Stimulated activated CD8-positive, alpha-beta memory T cell treated with anti-CD3 and anti-CD28 coated beads, Interleukin-12 subunit alpha, Interleukin-12 subunit beta, amount 100 ng/mL, for 24 hours (primary cell): Measurements from ENCODE around the gene MACROH2A1.

Experiments
- DNase-seq: peaks from one replicate; pipeline ENCODE4 v3.0.0-alpha.2; 2020; ENCODE audit errors: extremely low read depth

Gene MACROH2A1

DNA sequence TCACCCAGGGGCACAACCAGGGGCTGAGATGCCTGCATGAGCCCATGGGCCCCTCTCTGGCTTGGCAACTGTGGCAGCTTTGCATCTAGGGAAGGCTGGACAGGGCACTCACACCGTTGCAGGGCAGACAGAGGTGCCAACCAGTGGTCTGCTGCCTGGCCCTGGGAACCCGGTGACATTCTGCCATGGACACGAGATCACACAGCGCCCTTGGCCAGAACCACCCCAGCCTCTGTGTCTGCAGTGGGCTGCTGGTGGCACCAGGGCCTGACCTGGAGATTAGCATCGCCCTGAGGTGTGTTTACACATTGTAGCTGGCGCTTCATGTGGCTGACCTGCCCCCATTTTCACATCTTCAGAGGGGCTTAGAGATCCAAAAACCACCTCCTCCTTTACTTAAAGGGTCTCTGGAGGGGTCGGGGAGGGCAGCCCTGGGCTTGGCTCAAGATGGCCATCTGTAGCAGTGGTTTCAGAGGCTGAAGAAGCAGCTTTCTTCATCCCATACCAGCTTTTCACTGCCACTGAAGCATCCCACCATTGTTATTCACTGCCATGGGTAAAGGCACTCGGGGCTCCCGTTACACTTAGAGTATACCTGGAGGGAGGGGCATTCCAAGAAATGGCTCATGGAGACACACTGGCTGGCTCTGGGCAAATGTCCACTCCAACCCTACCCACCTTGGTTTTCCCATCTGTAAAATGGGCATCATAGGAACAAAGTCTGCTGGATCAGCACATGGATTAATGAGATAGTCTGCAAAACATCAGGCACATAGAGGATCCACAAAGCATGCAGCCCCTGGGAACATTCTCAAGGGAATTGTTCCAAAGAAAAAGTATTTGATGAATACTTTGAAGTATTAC, 36.7 kb upstream of the MACROH2A1 start:
- DNase-seq: no peak

DNA sequence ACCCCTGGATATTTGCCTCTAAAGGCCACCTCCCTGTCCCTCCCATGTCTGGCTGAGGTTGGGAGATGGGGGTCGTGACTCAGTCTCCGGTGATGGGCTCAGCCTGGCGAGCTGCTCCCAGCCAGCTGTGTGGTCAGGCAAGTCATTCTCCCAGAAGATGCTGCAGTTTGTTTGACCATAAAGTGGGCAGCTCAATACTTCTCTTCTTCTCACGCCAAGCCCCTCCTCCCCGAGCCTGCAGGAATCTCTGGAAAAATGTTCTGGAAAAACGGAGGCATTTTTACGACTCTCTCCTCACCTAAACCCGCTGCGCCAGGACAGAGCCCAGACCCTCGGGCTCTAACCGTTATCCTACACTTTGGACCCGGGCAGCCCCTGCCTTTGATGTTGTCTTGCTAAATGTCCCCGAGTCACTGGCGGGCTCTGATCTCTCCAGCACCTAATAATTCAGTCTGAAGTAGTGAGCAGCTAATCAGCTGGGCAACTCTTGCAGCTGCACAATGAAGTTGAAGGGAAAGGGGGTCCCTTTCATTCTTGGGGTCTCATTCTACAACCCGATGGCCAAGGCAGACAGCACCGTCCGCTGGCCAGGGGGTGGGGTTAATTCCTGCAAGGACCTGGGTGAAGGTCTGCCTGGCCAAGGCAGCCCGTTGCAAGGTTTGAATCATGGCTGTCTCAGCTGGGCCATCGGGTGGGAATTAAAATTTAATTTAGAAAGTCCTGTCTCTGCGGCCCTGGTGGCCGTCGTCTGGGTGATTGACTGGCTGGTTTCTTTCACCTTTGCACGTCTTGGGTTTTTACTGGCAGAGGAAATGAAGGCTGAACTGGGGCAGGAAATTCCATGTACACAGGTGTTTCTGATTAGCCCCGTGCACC, 35.8 kb upstream of the MACROH2A1 start:
- DNase-seq: no peak

DNA sequence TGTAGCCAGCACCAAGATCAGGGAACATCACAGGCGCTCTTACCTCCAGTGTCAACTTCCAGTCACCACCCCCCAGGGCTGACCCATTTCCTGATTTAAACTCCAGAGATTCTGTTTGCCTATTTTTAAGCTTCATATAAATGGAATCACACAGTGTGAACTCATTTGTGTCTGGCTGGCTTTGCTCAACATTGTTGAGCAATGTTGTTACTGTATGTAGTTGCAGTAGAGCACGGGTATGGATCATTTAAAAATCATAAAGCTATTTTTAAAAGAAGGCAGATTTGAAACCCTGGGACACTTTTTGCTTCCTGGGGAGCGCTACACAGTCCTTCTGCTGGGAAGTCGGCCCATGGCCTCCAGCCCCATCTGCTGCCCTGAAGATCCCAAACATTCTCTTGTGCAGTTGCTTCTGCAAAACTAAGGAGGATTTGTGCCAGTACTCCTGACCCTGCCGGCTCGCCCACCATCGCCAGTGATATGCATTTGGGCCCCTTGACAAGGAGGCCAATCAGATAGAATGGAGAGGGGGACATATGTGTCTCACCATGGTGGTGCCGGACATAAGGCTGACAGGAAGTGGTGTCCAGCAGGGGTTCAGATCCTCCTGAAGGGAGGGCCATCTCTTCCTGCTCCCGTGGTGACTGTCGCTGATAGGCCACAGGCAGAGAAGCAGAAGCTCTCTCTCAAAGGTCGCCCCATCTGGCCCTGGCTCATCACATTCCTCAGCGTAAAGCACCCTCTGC, 34.8 kb upstream of the MACROH2A1 start:
- no peak for DNase-seq

DNA sequence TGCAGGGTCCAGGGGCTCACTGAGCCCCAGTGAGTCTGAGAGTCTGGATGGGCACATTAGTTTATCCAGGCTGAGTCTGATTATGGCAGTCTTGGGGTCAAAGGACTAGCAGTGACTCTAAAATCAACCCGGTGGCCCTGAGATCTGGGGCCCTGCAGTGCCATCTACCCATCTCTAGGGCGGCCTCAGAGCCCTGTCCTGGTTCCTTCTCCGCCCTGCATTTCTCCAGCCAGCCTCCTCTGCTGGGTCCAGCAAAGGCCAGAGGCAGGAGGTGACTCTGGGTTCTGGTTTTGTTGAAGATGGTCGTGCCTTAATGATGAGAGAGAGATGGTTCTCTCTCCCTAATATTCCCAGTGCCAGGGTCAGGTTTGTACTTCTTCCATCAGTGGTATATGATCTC, 33.1 kb upstream of the MACROH2A1 start:
- DNase-seq: no peak

DNA sequence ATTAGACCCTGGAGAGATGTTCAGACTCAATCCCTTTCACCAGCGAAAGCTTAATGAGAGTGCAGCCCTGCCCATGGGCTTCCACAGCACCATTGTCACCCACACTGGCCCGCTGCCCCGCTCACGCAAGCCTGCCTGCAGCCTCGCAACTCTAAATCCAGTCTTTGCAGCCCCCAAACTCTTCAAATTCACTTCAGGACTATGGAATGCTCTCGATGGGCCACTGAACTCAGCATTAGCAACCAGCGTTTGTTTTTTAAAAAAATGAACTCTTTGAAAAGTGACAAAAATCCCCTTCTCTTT, 31.1 kb upstream of the MACROH2A1 start:
- DNase-seq: no peak

DNA sequence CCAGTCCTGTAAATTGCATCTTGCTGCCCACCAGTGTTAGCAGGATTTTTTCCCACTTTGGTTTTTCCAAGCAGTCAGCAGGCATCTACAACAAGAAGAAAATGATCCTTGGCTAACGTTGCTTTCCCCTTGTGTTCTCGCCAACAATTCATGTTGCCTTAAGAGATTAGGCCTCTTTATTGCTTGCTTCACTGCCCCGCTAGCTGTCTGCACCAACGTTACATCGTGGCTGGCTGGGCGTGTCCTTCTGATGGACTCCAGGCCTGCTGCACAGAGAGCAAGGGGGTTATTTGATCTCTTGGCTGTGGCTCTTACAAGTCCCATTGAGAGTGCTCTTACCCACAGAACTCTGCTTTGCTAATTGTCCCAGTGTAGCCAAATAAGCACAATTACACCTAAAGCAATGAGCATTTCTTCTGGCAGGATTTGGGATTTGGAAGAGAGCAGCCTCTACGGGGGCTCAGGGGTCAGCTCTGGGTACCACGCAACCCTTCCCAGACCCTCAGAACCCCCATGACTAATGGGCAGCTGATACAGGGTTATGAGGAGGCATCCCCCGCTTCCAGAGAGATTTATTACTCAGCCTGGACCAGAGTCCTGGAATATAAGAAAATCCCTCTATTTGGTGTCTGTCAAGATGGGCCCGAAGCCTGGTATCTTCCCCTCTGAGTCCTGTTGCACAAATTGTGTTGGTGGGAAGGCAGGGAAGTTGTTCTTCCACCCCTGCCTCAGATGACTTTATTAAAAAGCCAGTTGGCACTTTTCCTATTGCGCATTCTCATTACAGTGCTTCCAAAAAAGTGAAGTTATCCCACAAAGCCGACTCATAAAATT, 30.5 kb upstream of the MACROH2A1 start:
- DNase-seq: no peak

DNA sequence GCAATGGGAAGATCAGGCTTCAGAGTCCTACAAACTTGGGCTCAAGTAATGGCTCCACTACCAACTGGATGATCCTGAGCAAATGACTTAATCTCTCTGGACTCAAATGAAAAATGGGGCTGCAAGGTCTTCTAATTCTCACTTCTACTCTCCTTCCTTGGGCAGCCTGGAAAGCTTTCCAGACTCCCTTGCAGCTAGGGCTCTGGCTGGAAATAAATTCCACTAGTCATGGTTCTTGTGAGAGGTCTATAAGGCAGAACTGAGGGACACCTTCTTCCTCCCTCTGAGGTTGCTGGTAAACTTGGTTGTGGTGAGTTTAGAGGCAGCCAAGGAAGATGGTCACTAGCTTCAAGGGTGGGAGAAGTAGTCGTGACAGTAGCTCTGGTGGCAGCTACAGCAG, 29.6 kb upstream of the MACROH2A1 start:
- no peak for DNase-seq

DNA sequence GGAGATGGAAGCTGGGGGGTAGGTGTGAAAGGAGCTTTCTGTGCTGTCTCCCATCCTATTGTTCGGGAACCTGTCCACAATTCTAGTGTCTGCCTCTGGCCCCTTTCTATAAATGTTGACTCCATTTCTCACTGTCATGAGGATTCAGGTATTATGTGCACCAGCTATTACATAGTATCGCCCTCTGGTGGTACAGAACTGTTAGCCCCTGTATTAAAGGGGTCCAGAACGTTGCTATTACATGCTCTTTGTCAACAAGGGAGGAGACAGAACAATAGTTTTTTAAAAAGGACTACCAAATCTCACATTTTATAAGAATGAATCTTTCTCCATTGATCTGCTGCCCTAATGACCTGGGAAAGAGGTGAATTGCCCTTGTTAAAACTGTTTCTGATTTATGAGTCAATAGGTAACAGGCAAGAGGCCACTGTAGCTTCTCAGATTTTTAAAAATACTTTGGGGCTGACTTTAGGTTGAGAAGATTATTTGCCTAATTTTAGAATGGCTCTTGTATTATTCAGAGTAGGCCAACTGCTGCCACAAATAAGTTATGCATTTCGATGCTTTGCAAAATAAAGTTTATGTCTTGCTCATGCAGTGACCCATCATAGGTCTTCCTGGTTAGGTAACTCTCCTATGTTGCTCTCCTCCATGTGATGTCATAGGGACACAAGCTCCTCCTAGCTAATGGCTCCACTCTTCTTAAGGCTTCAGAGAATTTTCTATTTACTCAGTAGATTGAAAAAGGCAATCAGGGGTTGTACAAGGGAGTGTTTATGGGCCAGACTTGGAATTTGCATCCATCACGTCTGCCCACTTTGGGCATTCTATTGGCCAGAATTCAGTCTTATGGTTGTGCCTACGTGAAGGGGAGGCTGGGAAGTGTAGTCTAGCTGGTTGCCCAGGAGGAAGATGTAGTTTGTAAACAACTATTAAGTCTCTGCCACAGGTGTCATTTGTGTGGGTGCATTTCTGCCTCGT, 27.4 kb upstream of the MACROH2A1 start:
- no peak for DNase-seq

DNA sequence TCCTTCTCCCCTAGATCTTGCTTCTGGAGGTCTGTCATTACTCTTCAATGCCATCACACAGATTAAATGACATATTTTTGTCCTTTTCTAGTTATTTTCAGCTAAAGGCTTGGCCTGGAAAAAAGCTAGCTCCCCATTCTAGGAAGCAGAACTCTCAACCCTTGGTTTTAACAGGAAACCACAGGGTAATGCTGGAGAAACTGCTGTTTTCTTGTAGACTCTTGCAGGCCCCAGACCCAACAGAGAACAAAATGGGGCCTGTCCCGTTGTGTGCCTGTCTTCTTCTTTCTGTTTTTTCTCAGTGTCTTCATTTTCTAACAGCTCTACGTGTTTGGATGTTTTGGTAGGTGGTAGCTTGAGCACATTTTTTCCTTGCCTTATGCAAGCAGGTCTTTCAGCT, 26.6 kb upstream of the MACROH2A1 start:
- no peak for DNase-seq

DNA sequence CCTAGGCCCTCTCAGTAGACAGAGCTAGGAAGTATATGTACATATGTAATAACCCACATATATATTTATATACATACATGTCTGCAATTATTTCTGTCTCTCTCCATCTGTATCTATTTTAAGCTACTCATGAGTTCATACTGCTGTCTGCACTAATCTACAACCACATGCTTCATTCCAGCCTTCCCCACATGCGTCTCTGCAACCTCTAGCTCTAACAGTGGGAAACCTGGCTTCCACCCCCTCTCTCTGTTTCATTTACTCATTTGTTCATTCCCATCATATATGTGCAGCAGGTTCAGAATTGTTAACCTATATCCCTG, 24.8 kb upstream of the MACROH2A1 start:
- DNase-seq: no peak

DNA sequence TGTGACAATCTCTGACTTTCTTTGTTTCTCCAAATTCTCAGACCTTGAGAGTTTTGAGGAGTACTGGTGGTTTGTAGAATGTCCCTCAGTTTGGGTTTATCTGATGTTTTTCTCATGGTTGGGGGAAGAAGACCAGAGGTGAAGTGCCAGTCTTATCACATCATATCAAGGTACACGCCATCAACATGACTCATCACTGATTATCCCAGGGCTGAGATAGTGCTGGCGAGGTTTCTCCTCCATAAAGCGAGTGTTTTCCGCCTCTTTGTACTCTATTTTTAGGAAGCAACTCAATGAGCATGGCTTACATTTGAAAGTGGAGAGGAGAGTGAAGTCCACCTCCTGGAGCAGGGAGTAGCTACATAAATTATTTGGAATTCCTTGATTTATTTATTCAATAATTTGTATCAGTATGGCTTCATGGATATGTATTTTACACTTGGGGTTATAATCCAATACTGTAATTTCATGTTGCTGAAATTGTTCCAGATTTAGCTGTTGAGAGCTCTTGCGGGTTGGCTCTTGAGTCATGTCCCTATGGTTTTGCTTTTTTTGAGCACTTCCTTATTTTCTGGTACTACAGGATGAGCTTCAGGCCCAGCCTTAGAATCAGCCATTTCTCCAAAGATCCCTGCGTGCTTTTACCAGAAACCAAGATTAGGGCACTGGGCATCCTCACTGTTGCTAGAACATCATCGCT, 24.3 kb upstream of the MACROH2A1 start:
- no peak for DNase-seq

DNA sequence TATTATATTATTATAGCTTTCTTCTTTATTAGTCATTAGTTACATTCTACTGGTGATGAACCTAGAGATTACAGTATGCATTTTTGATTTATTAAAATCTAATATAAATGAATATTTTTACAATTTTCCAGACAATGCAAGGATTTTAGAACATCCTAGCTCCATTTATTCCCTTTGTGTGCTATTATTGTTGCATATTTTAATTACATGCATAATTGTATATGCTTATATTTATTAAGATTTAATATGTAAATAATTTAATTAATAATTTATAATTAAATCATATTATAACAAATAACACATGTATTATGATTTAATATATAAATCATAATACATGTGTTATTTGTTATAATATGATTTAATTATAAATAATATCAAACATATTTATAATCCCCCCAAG, 23.4 kb upstream of the MACROH2A1 start:
- no peak for DNase-seq

DNA sequence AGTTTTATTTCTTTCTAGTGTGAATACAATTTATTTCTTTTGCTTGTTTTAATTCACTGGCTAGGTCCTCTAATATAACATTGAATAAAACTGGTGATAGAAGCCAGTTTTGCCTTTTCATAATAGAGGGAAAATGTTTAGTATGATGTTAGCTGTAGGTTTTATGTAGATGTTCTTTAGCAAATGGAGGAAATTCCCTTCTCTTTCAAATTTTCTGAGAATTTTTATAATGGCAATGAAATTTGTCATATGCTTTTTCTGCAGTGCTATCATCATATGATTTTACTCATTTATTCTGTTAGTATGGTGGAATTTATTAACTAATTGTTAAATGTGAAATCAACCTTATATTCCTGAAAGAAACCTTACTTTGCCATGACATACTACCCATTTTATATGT, 18.1 kb upstream of the MACROH2A1 start:
- no peak for DNase-seq

DNA sequence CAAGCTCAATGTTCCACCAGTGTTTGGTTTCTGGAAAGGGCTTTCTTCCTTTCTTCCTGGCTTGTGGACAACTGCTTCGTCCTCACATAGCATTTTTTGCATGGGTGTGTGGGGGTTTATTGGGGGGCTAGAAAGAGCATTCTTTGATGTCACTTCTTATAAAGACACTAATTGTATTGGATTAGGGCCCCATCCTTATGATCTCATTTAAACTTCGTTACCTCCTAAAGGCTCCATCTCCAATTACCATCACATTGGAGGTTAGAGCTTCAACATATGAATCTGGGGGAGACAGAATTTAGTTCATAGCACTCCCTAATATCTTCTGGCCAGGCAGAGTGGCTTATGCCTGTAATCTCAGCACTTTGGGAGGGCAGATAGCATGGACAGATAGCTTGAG, 6.1 kb upstream of the MACROH2A1 start:
- DNase-seq: no peak

DNA sequence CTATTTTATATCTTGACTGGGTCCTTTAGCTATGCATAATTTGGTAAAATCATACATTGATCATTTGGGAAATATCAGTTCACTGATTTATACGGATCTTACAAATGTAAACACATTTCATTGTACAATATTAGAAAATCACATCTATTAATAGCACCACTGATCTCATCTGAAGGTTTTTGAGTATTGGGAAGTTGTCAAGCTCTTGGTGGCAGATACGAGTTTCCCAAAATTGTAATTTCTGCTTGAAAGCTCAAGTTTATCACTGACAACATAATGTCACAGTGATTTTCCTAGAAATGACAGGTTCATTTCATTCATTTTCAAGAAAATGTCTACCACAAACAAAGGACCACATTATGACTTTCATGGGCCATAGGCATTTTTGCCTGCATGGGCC, 3.0 kb upstream of the MACROH2A1 start:
- no peak for DNase-seq

DNA sequence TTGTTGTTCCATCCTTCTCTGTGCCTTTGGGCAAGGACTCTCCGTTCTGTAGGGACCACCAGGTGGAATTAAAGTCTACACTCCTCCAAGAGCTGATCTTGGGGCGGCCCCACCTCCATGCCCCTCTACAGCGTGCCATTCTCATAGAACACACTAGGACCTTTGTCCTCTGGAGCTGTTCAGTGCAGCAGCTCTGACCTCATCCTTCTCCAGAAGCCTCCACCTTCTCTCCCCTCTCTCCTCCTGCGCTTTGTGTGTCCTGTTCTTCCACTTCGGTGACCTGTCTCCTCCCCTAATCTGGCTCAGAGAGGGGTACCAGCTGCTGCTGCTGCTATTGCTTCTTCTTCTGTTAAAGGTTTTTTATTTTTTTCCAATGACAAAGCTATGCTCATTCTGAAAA, 1.8 kb upstream of the MACROH2A1 start:
- DNase-seq: no peak

DNA sequence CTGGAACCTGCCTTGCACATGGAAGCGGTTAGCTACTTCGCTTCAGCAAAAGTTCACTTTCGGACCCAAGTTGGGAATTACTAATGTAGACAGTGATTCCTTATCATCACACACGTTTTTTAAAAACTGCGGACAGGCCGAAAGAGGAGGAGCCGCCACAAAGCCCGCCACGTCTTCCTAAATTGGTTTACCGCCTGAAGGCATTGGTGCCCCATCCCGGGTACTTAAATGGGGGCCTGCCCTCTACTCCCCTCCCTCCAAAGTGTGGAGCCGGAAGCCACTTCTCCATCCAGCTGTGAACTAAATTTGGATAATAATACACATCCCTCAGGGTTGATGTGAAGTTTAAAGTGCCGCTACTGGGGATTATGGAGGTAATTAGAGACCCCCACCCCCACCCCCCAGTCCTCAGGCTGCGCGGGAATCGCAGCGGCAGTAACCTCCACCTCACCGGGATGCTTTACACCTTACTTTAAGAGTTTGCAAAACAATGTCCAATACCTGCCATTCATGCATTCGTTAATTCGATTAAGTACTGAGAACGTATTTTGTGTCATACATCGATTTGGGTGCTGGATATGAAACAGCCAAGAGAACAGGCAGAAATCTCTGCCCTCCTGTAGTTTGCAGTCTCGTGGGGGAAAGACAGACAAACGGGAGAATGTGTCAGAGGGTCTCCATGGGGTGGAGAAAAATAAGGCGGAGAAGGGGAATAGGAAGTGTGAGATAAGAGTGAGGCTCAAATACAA, 937 bp upstream of the MACROH2A1 start:
- no peak for DNase-seq

DNA sequence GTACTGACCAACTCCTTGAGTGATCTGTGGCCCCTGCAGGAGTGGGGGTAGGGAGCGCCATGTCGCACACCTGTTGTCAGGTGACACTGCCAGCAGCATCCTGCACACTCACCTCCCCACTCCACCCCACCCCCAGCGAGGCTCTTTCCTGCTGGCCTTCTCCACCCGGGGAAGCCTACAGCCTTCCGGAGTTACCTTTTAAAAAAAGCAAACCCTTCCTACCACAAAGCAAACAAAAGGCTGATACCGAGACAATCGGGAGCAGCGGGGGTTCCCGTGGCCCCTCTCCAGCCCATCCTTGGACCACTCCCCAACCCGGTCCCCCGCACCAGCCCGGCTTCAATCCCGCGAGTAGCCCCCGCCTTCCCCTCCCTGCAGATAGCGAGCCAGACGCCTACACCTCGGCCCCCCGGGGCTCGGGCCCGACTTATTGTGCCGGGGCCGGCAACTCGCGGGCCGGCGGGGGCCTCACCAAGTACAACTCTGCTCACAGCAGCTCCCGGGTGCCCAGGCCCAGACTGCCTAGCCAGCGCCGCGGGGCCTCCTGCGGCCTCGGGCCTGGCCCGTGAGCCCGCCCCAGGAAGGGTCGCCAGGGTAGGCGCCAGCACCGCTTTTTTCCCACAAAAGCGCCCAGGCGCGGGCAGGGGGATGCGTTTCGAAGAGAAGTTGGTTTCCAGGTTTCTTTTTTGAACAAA, 724 bp downstream of the MACROH2A1 start:
- DNase-seq: no peak

DNA sequence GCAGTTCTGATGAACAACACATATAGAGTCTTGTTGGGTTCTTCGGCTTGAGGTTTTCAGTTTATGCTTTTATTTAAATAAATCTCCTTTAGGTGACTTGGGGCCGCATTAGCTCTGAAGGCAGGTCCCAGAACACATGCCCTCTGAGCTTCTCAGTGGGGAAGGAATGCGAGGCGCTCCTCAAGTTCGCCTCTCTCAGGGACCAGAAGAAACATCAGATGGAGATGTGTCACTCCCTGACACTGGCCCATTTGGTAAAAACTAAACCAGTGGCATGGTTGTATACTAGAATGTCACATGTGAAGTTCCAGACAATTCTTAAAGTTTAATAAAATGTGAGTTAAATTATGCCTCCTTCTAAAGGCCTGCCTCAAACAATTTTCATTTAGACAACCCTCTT, 1.9 kb downstream of the MACROH2A1 start:
- no peak for DNase-seq
